Upper lobe of left lung (tissue), 4 donors: ENCODE results near the gene ODAD3.

Experiments used
- EP300 ChIP-seq, 4 donors: sonication (generic); formaldehyde crosslinking; IDR thresholded peaks; one replicate each; pipeline ENCODE4 v1.5.1; 2017; ENCODE audit warnings: antibody characterized with exemption in 4 of 4, control low read depth in 2 of 4
- POLR2A ChIP-seq, 4 donors: fragments of 450-650 bp; IDR thresholded peaks; one replicate each; pipeline ENCODE4 v1.5.1; 2016 to 2017; ENCODE audit warnings: antibody characterized with exemption in 4 of 4, mild to moderate bottlenecking in 2 of 4
- POLR2AphosphoS5 ChIP-seq, 2 donors: sonication (generic); formaldehyde crosslinking; IDR thresholded peaks; one replicate each; pipeline ENCODE4 v1.5.1; 2017; ENCODE audit warnings: antibody characterized with exemption in 2 of 2
- TF ChIP-seq, protein P1 (sequence below), 6 experiments: fragments of 450-650 bp in 4 of 6; fragments of 200-600 bp in 2 of 6; sonication (generic) in 2 of 6; IDR thresholded peaks; one replicate each; pipeline ENCODE4 v1.5.1; 2016 to 2019; ENCODE audit warnings: antibody characterized with exemption in 6 of 6

DNA sequence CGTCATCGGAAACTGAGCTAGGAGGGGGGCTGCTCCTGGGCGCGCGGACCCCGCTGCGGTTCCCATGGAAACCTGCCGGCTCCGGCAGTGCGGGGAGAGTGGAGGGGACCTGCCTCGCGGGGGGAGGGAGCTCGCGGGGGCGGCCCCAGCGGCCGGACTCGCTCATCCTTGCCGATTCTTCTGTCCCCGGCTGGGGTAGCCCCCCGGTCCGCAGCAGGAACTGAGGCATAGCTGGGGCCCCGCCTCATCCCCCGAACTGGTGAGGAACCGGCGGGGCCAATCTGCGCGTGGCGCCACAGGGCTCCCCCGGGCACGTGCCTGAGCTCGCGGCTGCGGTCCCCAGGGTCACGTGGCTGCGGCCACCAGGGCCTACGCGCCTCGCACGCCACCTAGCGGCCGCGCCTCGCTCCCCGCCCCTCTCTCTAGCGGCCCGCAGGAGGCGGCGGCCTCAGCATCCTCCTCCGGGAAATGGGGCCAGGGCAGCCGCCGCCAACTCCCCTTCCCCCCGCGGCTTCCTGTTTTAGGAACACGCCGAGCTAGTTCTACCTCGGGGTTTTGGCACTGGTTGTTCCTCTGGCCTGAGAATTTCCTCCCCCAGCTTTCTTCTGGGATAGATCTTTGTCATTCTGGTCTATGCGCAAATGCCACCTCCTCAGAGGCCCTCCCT is 47.6 kb upstream of the ODAD3 start:
- TF ChIP-seq, protein P1, sequence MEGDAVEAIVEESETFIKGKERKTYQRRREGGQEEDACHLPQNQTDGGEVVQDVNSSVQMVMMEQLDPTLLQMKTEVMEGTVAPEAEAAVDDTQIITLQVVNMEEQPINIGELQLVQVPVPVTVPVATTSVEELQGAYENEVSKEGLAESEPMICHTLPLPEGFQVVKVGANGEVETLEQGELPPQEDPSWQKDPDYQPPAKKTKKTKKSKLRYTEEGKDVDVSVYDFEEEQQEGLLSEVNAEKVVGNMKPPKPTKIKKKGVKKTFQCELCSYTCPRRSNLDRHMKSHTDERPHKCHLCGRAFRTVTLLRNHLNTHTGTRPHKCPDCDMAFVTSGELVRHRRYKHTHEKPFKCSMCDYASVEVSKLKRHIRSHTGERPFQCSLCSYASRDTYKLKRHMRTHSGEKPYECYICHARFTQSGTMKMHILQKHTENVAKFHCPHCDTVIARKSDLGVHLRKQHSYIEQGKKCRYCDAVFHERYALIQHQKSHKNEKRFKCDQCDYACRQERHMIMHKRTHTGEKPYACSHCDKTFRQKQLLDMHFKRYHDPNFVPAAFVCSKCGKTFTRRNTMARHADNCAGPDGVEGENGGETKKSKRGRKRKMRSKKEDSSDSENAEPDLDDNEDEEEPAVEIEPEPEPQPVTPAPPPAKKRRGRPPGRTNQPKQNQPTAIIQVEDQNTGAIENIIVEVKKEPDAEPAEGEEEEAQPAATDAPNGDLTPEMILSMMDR (IDR thresholded peaks at IDR 0.05), result peak; percentile 95 to 99 (median 99)
- TF ChIP-seq POLR2A (IDR thresholded peaks at IDR 0.05) (peak in 2 of 4 donors; percentile 18), POLR2AphosphoS5 (IDR thresholded peaks at IDR 0.05) (peak; percentile 52 to 74), EP300 (IDR thresholded peaks at IDR 0.05) (peak in 1 of 4 donors; percentile 16)
